ENCODE data around the gene GKN2.

- TF ChIP-seq GATA2 (IDR thresholded peaks at IDR 0.05; ENCODE audit: low read depth, low read length) (no peak), GATA3 (IDR thresholded peaks at IDR 0.05; ENCODE audit: low read depth, low read length) (no peak)
Measured at GRCh38 chr2:68931149-68931711, 21.5 kb downstream of the GKN2 start.

Measured in SH-SY5Y (cell line).